Stimulated activated CD8-positive, alpha-beta memory T cell treated with anti-CD3 and anti-CD28 coated beads, Interleukin-7, amount 100 ng/mL, for 4 hours (primary cell): ENCODE results near the gene DCHS2.

ENCODE experiments used
- DNase-seq, 2 donors: peaks; one replicate each; pipeline ENCODE4 v3.0.0-alpha.2; 2020; ENCODE audit warnings: low read depth in 2 of 2

Gene DCHS2

GRCh38 chr4:154491341-154492271 lies at the start of gene DCHS2:
Gene DCHS2, minus strand, starts transcription at chr4:154491799. Its CDS starts 444 bp downstream, at chr4:154491355.
- no peak for DNase-seq

GRCh38 chr4:154534296-154534695 lies 42.7 kb upstream of the DCHS2 start:
- DNase-seq: no peak

GRCh38 chr4:154529728-154530519 lies 38.3 kb upstream of the DCHS2 start:
- no peak for DNase-seq

GRCh38 chr4:154528869-154529268 lies 37.3 kb upstream of the DCHS2 start:
- no peak for DNase-seq

- no peak for DNase-seq
Measured at GRCh38 chr4:154527308-154527707, 35.7 kb upstream of the DCHS2 start.

- no peak for DNase-seq
Measured at GRCh38 chr4:154526151-154526550, 34.6 kb upstream of the DCHS2 start.

GRCh38 chr4:154521607-154522006 lies 30.0 kb upstream of the DCHS2 start:
- no peak for DNase-seq

GRCh38 chr4:154519214-154519613 lies 27.6 kb upstream of the DCHS2 start:
- DNase-seq: no peak

- no peak for DNase-seq
Measured at GRCh38 chr4:154517591-154517990, 26.0 kb upstream of the DCHS2 start.

GRCh38 chr4:154516318-154517029 lies 24.9 kb upstream of the DCHS2 start:
- no peak for DNase-seq

GRCh38 chr4:154511981-154512380 lies 20.4 kb upstream of the DCHS2 start:
- no peak for DNase-seq

- DNase-seq: no peak
Measured at GRCh38 chr4:154511548-154511947, 19.9 kb upstream of the DCHS2 start.

GRCh38 chr4:154507156-154507555 lies 15.6 kb upstream of the DCHS2 start:
- DNase-seq: no peak

- DNase-seq: no peak
Measured at GRCh38 chr4:154506253-154506652, 14.7 kb upstream of the DCHS2 start.

- no peak for DNase-seq
Measured at GRCh38 chr4:154503598-154503997, 12.0 kb upstream of the DCHS2 start.

GRCh38 chr4:154502111-154502510 lies 10.5 kb upstream of the DCHS2 start:
- DNase-seq: no peak

GRCh38 chr4:154497889-154498288 lies 6.3 kb upstream of the DCHS2 start:
- no peak for DNase-seq

GRCh38 chr4:154495867-154496266 lies 4.3 kb upstream of the DCHS2 start:
- DNase-seq: no peak

- no peak for DNase-seq
Measured at GRCh38 chr4:154492288-154492687, 689 bp upstream of the DCHS2 start.

GRCh38 chr4:154490583-154491340 lies 837 bp downstream of the DCHS2 start:
- DNase-seq: no peak

GRCh38 chr4:154490234-154490582 lies 1.4 kb downstream of the DCHS2 start:
- DNase-seq: no peak
